Body of pancreas (tissue), 4 donors: Measurements from ENCODE around the gene TFF2. TPM values are rescaled to one million over a fixed set of nuclear protein-coding genes. Genes with fewer than 3 reads are reported as not detected.

Experiments
- ATAC-seq: fragments of 150-250 bp; one replicate; pipeline ENCODE4 v1.9.1; 2016
- DNase-seq, 4 donors: peaks; one replicate each; pipeline ENCODE4 v3.0.0-alpha.2; 2019
- H3K27ac ChIP-seq, 4 donors: fragments of 200-600 bp; sonication (generic); 1 replicate in 3 of 4; 2 replicates in 1 of 4; pipeline versions ENCODE4 v1.5.1 to v1.6.1; 2016 to 2019; ENCODE audit warnings: mild to moderate bottlenecking in 1 of 4, mixed read lengths in 1 of 4, moderate library complexity in 1 of 4
- H3K27me3 ChIP-seq, 2 donors: fragments of 200-600 bp; sonication (generic); one replicate each; pipeline ENCODE4 v1.6.0; 2016; ENCODE audit warnings: mild to moderate bottlenecking in 1 of 2
- H3K36me3 ChIP-seq, 2 donors: fragments of 200-600 bp; sonication (generic); replicated peaks in 1 of 2; 2 replicates each; pipeline ENCODE4 v1.5.1; 2016; ENCODE audit warnings: low read depth in 2 of 2; ENCODE audit not compliant: insufficient read depth in 1 of 2
- H3K4me1 ChIP-seq: fragments of 200-600 bp; sonication (generic); one replicate; pipeline ENCODE4 v1.6.0; 2016
- H3K4me3 ChIP-seq, 2 donors: fragments of 200-600 bp; sonication (generic); 1 replicate in 1 of 2; 2 replicates in 1 of 2; pipeline ENCODE4 v1.5.1; 2016 to 2019
- H3K9me3 ChIP-seq, 3 donors: fragments of 200-600 bp; sonication (generic); 1 replicate in 2 of 3; 2 replicates in 1 of 3; pipeline ENCODE4 v1.5.1; 2016
- POLR2A ChIP-seq, 3 donors: fragments of 450-650 bp; IDR thresholded peaks; one replicate each; pipeline ENCODE4 v1.6.1; 2016; ENCODE audit warnings: antibody characterized with exemption in 3 of 3, mild to moderate bottlenecking in 2 of 3
- WGBS, 2 donors: methylation state at CpG; one replicate each; pipeline ENCODE4 v1.1.5; 2017; 5-methylcytosine and 5-hydroxymethylcytosine counted together
- intact Hi-C: fragments of 100-400 bp; cut with DNase I; formaldehyde crosslinking; loops from one replicate; pipeline ENCODE4 v1.15.1; 2023
- total RNA-seq, 2 donors: library from RNA; depleted of rRNA; stranded (reverse); fragments of >200 nt; gene quantifications; one replicate each; pipeline ENCODE4 v1.1.0, GENCODE V29; 2016
- TF ChIP-seq, protein P1 (sequence below), 7 experiments: fragments of 450-650 bp in 4 of 7; fragments of 200-600 bp in 3 of 7; sonication (generic) in 3 of 7; IDR thresholded peaks; one replicate each; pipeline ENCODE4 v1.5.1; 2016 to 2019; ENCODE audit warnings: antibody characterized with exemption in 7 of 7

TFF2 gene
- total RNA-seq, 2 donors from 2014 or later = 1.3 to 9.3 TPM

DNA sequence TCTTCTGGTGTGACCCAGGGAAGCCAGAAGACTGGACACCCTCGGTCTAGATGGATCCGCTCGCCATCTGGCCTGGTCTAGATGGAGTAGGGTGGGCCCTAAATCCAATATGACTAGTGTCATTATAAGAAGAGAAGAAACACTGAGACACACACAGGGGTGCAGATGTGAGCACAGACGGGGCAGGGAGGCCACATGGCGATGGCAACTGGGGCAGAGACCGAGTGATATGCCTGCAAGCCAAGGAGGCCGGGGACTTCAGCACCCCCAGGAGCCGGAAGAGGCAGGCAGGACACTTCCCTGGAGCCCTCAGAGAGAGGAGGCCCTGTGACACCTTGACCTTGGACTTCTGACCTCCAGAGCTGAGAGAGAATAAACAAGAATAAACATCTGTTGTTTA, 30.0 kb downstream of the TFF2 start:
- no peak for TF ChIP-seq POLR2A (IDR thresholded peaks at IDR 0.05)
- TF ChIP-seq, protein P1, sequence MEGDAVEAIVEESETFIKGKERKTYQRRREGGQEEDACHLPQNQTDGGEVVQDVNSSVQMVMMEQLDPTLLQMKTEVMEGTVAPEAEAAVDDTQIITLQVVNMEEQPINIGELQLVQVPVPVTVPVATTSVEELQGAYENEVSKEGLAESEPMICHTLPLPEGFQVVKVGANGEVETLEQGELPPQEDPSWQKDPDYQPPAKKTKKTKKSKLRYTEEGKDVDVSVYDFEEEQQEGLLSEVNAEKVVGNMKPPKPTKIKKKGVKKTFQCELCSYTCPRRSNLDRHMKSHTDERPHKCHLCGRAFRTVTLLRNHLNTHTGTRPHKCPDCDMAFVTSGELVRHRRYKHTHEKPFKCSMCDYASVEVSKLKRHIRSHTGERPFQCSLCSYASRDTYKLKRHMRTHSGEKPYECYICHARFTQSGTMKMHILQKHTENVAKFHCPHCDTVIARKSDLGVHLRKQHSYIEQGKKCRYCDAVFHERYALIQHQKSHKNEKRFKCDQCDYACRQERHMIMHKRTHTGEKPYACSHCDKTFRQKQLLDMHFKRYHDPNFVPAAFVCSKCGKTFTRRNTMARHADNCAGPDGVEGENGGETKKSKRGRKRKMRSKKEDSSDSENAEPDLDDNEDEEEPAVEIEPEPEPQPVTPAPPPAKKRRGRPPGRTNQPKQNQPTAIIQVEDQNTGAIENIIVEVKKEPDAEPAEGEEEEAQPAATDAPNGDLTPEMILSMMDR (IDR thresholded peaks at IDR 0.05) = no peak
- Histone ChIP-seq H3K4me3 (no peak overlapping the region), H3K9me3 (no peaks in the 10 kb centered on the region), H3K27me3 (no peaks in the 10 kb centered on the region), H3K4me1 (no peaks in the 10 kb centered on the region), H3K27ac (no peak overlapping the region), H3K36me3 (no peaks in the 10 kb centered on the region)
- 92 to 95% methylated on average over 8 of the region's 8 CpGs for WGBS, 2 donors
- DNase-seq (no peak), ATAC-seq (no peak)
- intact Hi-C loops = no loop called here

DNA sequence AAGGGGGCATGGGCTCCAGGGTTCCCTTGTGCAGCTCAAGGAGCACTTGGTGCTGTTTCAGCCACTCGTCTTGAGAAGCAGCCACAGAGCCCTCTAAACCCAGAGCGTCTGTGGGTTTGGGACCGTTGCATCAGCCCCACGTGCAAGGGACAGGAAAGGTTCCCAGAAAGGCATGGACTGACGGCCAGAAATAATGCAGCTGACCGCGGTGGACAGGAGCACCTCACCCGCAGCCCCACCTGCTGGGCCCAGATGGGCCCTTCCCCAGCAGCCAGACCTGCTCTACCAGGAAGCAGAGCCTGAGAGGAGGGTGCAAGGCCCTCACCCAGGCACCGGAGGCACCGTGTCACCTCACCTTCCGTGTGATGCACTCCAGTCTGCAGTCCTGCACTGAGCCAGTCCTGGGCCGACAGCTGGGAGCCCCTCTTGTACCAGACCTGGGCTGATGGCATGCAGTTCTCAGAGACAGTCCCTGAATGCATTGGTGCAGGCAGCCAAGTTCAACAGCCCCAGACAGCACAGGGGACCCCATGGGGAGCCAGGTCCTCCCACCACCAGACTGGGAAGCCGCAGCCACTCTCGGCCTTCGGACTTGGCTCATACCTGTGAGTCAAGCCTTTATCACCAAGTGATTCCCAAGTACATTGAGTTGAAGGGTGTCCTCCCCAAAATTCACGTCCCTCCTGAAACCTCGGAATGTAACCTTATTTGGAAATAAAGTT, 30.8 kb downstream of the TFF2 start:
- Histone ChIP-seq H3K36me3 (no peaks in the 10 kb centered on the region), H3K4me1 (peaks cover 7% of the 10 kb centered on the region), H3K4me3 (no peak overlapping the region), H3K9me3 (no peaks in the 10 kb centered on the region), H3K27me3 (no peaks in the 10 kb centered on the region), H3K27ac (no peak overlapping the region)
- DNase-seq = peak in 2 of 4 donors; percentile 46 to 72
- intact Hi-C loops = loop anchor here (10.0 kb wide), 1 partner anchor 125 kb away; no protein-coding TSS in a partner anchor
- no peak for TF ChIP-seq POLR2A (IDR thresholded peaks at IDR 0.05)
- TF ChIP-seq, protein P1 (IDR thresholded peaks at IDR 0.05) = peak in 1 of 7 experiments; percentile 37
- no peak for ATAC-seq
- WGBS, 2 donors = 47 to 50% methylated on average over 17 of the region's 17 CpGs

DNA sequence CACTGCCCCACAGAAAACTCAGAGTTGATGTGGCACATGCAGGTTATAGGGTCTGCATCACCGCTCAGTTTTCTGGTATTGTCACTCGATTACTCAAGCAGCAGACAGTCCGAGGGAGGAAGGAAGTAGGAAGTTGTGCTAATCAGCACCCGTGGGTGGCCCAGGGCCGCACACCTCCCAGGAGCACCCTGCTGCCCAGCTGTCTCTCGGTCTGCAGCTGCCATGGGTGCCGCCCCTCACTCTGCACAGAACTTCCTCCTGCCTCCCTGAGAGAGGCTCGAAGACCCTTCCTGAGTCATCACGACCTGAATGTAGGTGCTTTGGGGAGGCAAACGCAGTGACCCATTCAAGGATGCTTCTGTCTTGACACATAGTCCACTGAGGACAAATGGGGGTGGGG, 31.4 kb downstream of the TFF2 start:
- Histone ChIP-seq H3K27me3 (no peaks in the 10 kb centered on the region), H3K27ac (no peak overlapping the region), H3K4me3 (no peak overlapping the region), H3K9me3 (no peaks in the 10 kb centered on the region), H3K4me1 (peaks cover 9% of the 10 kb centered on the region), H3K36me3 (no peaks in the 10 kb centered on the region)
- no peak for DNase-seq
- intact Hi-C loops = loop anchor here (10.0 kb wide), 1 partner anchor 125 kb away; no protein-coding TSS in a partner anchor
- no peak for TF ChIP-seq POLR2A (IDR thresholded peaks at IDR 0.05)
- TF ChIP-seq, protein P1 (IDR thresholded peaks at IDR 0.05) = no peak
- no peak for ATAC-seq
- 52 to 81% methylated on average over 10 of the region's 10 CpGs for WGBS, 2 donors

DNA sequence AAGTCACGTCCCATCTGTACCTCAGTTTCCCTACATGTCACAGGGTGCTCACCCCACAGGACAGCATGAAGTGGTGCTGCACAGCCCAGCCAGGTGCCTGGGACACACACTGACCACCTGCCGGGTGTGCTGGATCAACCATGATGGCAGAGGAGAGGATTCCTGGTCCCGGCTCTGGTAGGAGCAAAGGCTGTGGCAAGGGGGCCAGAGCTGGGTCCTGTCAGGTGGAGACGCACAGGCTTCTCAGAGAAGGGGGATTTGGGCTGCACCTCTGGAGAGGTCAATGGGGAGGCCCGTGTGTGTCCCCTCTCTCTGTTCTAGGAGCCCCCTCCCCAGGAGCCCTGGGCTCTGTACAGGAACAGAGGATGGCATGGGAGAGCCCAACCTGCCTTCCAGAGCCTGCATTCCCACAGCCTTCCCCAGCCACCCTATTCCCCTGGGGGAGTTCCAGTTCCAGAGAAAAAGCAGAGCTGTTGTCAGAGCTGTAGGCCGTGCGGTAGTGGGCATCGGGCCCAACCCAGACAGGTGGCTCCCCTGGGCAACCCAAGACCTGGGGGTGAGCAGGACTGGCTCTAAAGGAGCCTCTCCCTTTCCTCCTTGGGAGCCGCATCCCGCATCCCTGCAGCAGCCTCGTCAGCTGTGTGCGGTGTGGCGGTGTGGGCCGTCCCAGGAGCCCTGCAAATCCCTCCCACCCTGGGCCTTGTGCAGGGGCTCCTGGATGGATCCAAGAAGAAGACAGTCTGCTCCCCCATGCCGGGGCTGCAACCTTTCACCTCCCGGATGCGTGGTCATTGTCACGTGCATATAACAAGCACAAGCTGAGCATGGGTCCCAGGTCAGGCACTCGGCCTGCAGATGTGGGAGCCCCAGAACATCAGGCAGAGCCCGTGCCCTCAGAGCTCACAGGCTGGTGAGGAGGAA, 32.7 kb downstream of the TFF2 start:
- WGBS, 2 donors = 81 to 92% methylated on average over 10 to 20 of the region's 20 CpGs
- no peak for DNase-seq

More for the DNA sequence above, 32.7 kb downstream of the TFF2 start:
- no peak for ATAC-seq
- no peak for TF ChIP-seq POLR2A (IDR thresholded peaks at IDR 0.05)
- TF ChIP-seq, protein P1 (IDR thresholded peaks at IDR 0.05) = no peak
- intact Hi-C loops = loop anchor here (10.0 kb wide), 1 partner anchor 127 kb away; no protein-coding TSS in a partner anchor
- no peaks in the 10 kb centered on the region for H3K36me3 ChIP-seq
- peaks cover 16% of the 10 kb centered on the region for H3K4me1 ChIP-seq
- H3K4me3 ChIP-seq = no peak overlapping the region
- H3K9me3 ChIP-seq = no peaks in the 10 kb centered on the region
- no peaks in the 10 kb centered on the region for H3K27me3 ChIP-seq
- no peak overlapping the region for H3K27ac ChIP-seq
